GM12878 (cell line): ENCODE measurements around the gene ATAD3A. TPM values are rescaled to one million over a fixed set of nuclear protein-coding genes. Genes with fewer than 3 reads are reported as not detected.

Experiments
- ATAC-seq: fragments of 200-7000 bp; cut with Tn5 transposase; 3 replicates; pipeline ENCODE4 v1.9.1; 2020; ENCODE audit warnings: mild to moderate bottlenecking, moderate library complexity
- BruUV-seq: library from RNA; stranded (reverse); fragments of 400-500 nt; replicated peaks from 2 replicates; lab custom pipeline; 2021; lab: Mats Ljungman, UMichigan
- CTCF ChIA-PET: fragments of 300-600 bp; sonication (Branson Sonifier 250); formaldehyde crosslinking; extraction: SDS; loops from one replicate; lab custom pipeline; 2021; ENCODE audit warnings: inconsistent platforms; lab: Yijun Ruan, JAX
- POLR2A ChIA-PET: fragments of 350-600 bp; formaldehyde crosslinking; extraction: SDS; loops from one replicate; lab custom pipeline; 2021; ENCODE audit warnings: inconsistent platforms; lab: Charles Lee
- RAD21 ChIA-PET: fragments of 300-600 bp; sonication (Branson Sonifier 250); formaldehyde crosslinking; loops from one replicate; lab custom pipeline; 2023; ENCODE audit warnings: antibody characterized with exemption; ENCODE audit not compliant: unreplicated experiment; lab: Charles Lee
- SMC1A ChIA-PET: fragments of 300-600 bp; sonication (Branson Sonifier 250); formaldehyde crosslinking; loops from one replicate; lab custom pipeline; 2023; ENCODE audit not compliant: unreplicated experiment, uncharacterized antibody; lab: Charles Lee
- DNase-seq: peaks from one replicate; pipeline ENCODE4 v3.0.0-alpha.2; 2011; ENCODE audit warnings: low read depth, low spot score
- FAIRE-seq: peaks from 3 replicates; lab custom pipeline; 2011; peaks lifted over from hg19 to GRCh38; lab: Jason Lieb, UNC
- H2AFZ ChIP-seq: 2 replicates; pipeline ENCODE4 v1.6.0; 2011; ENCODE audit warnings: low read depth, low read length, control low read depth; ENCODE audit not compliant: control insufficient read depth
- H3K27ac ChIP-seq: 2 replicates; pipeline ENCODE4 v1.5.1; 2011; ENCODE audit warnings: control low read depth; ENCODE audit not compliant: control insufficient read depth, insufficient read depth
- H3K27me3 ChIP-seq, 2 experiments: replicated peaks in 1 of 2; 2 replicates each; pipeline versions ENCODE4 v1.6.0 to v1.6.1; 2011; ENCODE audit warnings: low read length in 1 of 2; ENCODE audit not compliant: control insufficient read depth in 2 of 2, insufficient read depth in 2 of 2
- H3K36me3 ChIP-seq, 2 experiments: 2 replicates each; pipeline ENCODE4 v1.5.1; 2011; ENCODE audit warnings: low read length in 1 of 2; ENCODE audit not compliant: control insufficient read depth in 2 of 2, insufficient read depth in 2 of 2
- H3K4me1 ChIP-seq: 2 replicates; pipeline ENCODE4 v1.6.1; 2011; ENCODE audit warnings: mild to moderate bottlenecking, low read length, moderate library complexity, mixed read lengths; ENCODE audit not compliant: control insufficient read depth, insufficient read depth
- H3K4me2 ChIP-seq: 2 replicates; pipeline ENCODE4 v1.6.0; 2011; ENCODE audit warnings: control low read depth; ENCODE audit not compliant: control insufficient read depth, insufficient read depth
- H3K4me3 ChIP-seq: fragments of 200-600 bp; sonication (generic); 2 replicates; pipeline ENCODE4 v1.5.1; 2016
- H3K79me2 ChIP-seq: 2 replicates; pipeline ENCODE4 v1.6.0; 2011; ENCODE audit warnings: low read length; ENCODE audit not compliant: control insufficient read depth, insufficient read depth
- H3K9ac ChIP-seq: 2 replicates; pipeline ENCODE4 v1.8.0; 2011; ENCODE audit warnings: low read length, control low read depth, mixed read lengths; ENCODE audit not compliant: control insufficient read depth, insufficient read depth
- H3K9me3 ChIP-seq: replicated peaks from 3 replicates; pipeline ENCODE4 v1.5.1; 2011; ENCODE audit warnings: mild to moderate bottlenecking, low read length; ENCODE audit not compliant: control insufficient read depth, insufficient read depth
- H4K20me1 ChIP-seq: 2 replicates; pipeline ENCODE4 v1.6.0; 2011; ENCODE audit not compliant: control insufficient read depth, insufficient read depth
- MXI1 ChIP-seq: fragments of 150-350 bp; IDR thresholded peaks from 2 replicates; pipeline ENCODE4 v1.6.1; 2011; ENCODE audit warnings: low read depth, mild to moderate bottlenecking, inconsistent platforms, low read length, improper control_type of control experiment
- PAX5 ChIP-seq: IDR thresholded peaks from 2 replicates; pipeline ENCODE4 v1.6.1; 2011; ENCODE audit warnings: low read depth, low read length, borderline replicate concordance
- PKNOX1 ChIP-seq: fragments of 450-650 bp; IDR thresholded peaks from 2 replicates; pipeline ENCODE4 v1.6.1; 2016; ENCODE audit warnings: mild to moderate bottlenecking
- POLR2AphosphoS2 ChIP-seq: IDR thresholded peaks from 2 replicates; pipeline ENCODE4 v1.6.1; 2011; ENCODE audit warnings: low read depth, mild to moderate bottlenecking, low read length, improper control_type of control experiment, moderate library complexity
- POLR2AphosphoS5 ChIP-seq: IDR thresholded peaks from 2 replicates; pipeline ENCODE4 v1.6.1; 2011; ENCODE audit warnings: mild to moderate bottlenecking, low read length, inconsistent platforms
- RB1 ChIP-seq: fragments of 450-650 bp; formaldehyde crosslinking; IDR thresholded peaks from 2 replicates; pipeline ENCODE4 v1.6.1; 2017; ENCODE audit warnings: mild to moderate bottlenecking, borderline replicate concordance
- SRF ChIP-seq, 2 experiments: IDR thresholded peaks; 2 replicates each; pipeline ENCODE4 v1.6.1; 2011; ENCODE audit warnings: low read depth in 2 of 2, low read length in 2 of 2, mild to moderate bottlenecking in 1 of 2, moderate library complexity in 1 of 2
- ZNF217 ChIP-seq: fragments of 450-650 bp; IDR thresholded peaks from 2 replicates; pipeline ENCODE4 v1.6.1; 2017; ENCODE audit warnings: antibody characterized with exemption, mild to moderate bottlenecking
- WGBS: methylation state at CpG from one replicate; pipeline ENCODE4 v1.1.6; 2016; ENCODE audit warnings: low lambda C conversion rate; ENCODE audit not compliant: insufficient replicate concordance, insufficient coverage; ENCODE audit errors: missing lambda C conversion rate; 5-methylcytosine and 5-hydroxymethylcytosine counted together
- in situ Hi-C: fragments of 300-500 bp; cut with MboI; formaldehyde crosslinking; loops from 9 replicates; pipeline ENCODE4 v1.14.3; 2018; ENCODE audit warnings: mixed read lengths
- intact Hi-C: fragments of 100-400 bp; cut with micrococcal nuclease; formaldehyde crosslinking; loops from one replicate; pipeline ENCODE4 v1.14.2; 2022; ENCODE audit not compliant: unreplicated experiment
- polyA plus RNA-seq, 11 experiments: library from polyadenylated mRNA; depleted of rRNA in 4 of 11; unstranded in 6 of 11; stranded (reverse) in 5 of 11; fragments of >200 nt; fragmentation: Nextera tagmentation in 4 of 11; fragmentation: Illumina TruSeq in 1 of 11; extraction: Ambion mirVana in 4 of 11; extraction: Trizol in 1 of 11; gene quantifications; 1 replicate in 1 of 11; 2 replicates in 10 of 11; pipeline versions ENCODE4 v1.2.1 to v1.2.3, GENCODE V29; 2011 to 2016; ENCODE audit warnings: inconsistent platforms in 2 of 11, missing spikeins in 2 of 11, low read depth in 1 of 11
- total RNA-seq, 4 experiments: library from RNA; depleted of rRNA in 3 of 4; stranded (reverse); fragments of >200 nt in 3 of 4; fragmentation: Illumina TruSeq in 1 of 4; extraction: Trizol in 1 of 4; gene quantifications; 2 replicates each; pipeline versions ENCODE4 v1.2.1 to v1.2.3, GENCODE V29; 2013 to 2021
- TF ChIP-seq, protein P1 (sequence below): fragments of 450-650 bp; IDR thresholded peaks from 2 replicates; pipeline ENCODE4 v1.6.1; 2014; ENCODE audit warnings: mild to moderate bottlenecking
- TF ChIP-seq, protein P2 (sequence below), 3 experiments: IDR thresholded peaks in 2 of 3; conservative IDR thresholded peaks in 1 of 3; 2 replicates each; pipeline ENCODE4 v1.5.1; 2011; ENCODE audit warnings: low read depth in 3 of 3, low read length in 3 of 3, mild to moderate bottlenecking in 3 of 3, control low read depth in 2 of 3, moderate library complexity in 2 of 3, inconsistent platforms in 1 of 3, mixed read lengths in 1 of 3; ENCODE audit not compliant: control insufficient read depth in 2 of 3, insufficient read depth in 1 of 3; ENCODE audit errors: extremely low read depth in 1 of 3

Gene ATAD3A
- total and polyA plus RNA-seq, 10 of the 15 experiments (the other 5 are each of a cell fraction or from before 2014, with no cell fraction given) = 0.05 to 93.5 (median 38.9) TPM

DNA sequence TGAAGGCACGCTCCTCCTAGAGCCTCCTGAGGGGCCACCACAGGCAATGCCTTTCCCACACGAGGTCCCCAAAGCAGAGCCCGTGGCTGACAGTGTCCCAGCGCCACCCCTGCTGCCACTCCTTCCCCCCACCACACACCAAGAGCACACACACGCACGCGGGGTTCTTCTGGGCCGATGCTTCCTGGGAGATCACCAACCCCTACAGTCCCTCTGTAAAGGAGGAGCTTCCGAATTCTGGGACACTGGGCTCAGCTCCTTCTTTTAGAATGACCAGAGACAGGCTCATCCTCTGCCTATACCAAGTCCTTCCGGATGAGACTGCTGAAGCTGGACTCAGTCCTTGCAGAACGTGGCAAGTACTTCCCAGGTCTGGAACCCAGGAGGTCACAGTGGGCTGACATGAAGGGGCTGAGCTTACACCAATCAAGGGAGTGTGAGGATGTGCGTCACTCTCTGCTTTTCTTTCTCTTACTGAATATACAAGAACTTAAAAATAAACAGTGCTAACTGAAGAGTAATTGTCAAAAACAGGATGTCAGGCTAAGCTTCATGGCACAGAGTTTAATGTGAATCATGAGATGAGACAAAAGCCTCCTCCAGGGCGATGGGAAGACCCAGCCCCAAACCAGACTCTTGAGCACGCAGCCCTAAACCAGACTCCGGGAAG, 50.0 kb downstream of the ATAD3A start:
- intact Hi-C loops (no loop called here), in situ Hi-C loops (no loop called here)
- FAIRE-seq (no peak), ATAC-seq (no peak), DNase-seq (no peak)
- WGBS = 89% methylated on average over 15 of the region's 15 CpGs
- Histone ChIP-seq H3K4me1 (no peaks in the 10 kb centered on the region), H2AFZ (no peak overlapping the region), H3K27me3 (no peaks in the 10 kb centered on the region), H3K79me2 (peaks cover 16% of the 10 kb centered on the region), H4K20me1 (peaks cover 7% of the 10 kb centered on the region), H3K4me3 (no peak overlapping the region), H3K36me3 (peaks cover 28 to 35% of the 10 kb centered on the region in 2 experiments), H3K27ac (no peak overlapping the region), H3K9ac (no peak overlapping the region), H3K4me2 (no peak overlapping the region), H3K9me3 (no peaks in the 10 kb centered on the region)
- CTCF ChIA-PET = no interaction called here
- TF ChIP-seq RB1 (no peak), POLR2AphosphoS2 (peak; percentile 43; the same call in 1 of the 2 replicates), PAX5 (no peak), ZNF217 (no peak), POLR2AphosphoS5 (0 out of 2 replicates have a peak, but pooled peaks have one; percentile 5), MXI1 (no peak), SRF (IDR thresholded peaks at IDR 0.05; ENCODE audit: low read depth in 2 of 2, low read length in 2 of 2) (no peak), PKNOX1 (no peak)
- TF ChIP-seq, protein P1, sequence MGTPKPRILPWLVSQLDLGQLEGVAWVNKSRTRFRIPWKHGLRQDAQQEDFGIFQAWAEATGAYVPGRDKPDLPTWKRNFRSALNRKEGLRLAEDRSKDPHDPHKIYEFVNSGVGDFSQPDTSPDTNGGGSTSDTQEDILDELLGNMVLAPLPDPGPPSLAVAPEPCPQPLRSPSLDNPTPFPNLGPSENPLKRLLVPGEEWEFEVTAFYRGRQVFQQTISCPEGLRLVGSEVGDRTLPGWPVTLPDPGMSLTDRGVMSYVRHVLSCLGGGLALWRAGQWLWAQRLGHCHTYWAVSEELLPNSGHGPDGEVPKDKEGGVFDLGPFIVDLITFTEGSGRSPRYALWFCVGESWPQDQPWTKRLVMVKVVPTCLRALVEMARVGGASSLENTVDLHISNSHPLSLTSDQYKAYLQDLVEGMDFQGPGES = no peak
- TF ChIP-seq, protein P2, sequence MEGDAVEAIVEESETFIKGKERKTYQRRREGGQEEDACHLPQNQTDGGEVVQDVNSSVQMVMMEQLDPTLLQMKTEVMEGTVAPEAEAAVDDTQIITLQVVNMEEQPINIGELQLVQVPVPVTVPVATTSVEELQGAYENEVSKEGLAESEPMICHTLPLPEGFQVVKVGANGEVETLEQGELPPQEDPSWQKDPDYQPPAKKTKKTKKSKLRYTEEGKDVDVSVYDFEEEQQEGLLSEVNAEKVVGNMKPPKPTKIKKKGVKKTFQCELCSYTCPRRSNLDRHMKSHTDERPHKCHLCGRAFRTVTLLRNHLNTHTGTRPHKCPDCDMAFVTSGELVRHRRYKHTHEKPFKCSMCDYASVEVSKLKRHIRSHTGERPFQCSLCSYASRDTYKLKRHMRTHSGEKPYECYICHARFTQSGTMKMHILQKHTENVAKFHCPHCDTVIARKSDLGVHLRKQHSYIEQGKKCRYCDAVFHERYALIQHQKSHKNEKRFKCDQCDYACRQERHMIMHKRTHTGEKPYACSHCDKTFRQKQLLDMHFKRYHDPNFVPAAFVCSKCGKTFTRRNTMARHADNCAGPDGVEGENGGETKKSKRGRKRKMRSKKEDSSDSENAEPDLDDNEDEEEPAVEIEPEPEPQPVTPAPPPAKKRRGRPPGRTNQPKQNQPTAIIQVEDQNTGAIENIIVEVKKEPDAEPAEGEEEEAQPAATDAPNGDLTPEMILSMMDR (IDR thresholded peaks at IDR 0.05 in 2 of 3, conservative IDR thresholded peaks at IDR 0.05 in 1 of 3; ENCODE audit: control insufficient read depth in 2 of 3, extremely low read depth in 1 of 3, insufficient read depth in 1 of 3, low read depth in 3 of 3, low read length in 3 of 3) = no peak
- no TSS peak for BruUV-seq
- SMC1A ChIA-PET = no interaction called here
- RAD21 ChIA-PET = interaction anchor here (1.1 kb wide), 1 partner anchor 91 kb away, joined by 3 read pairs; no protein-coding TSS in a partner anchor
- POLR2A ChIA-PET = no interaction called here
